HTR-8/SVneo (cell line): Measurements from ENCODE around the gene PRIM2.
A peak's percentile ranks its signal among the peaks of the same experiment; 100 is the strongest.
"Not testable (repeated sequence)": the region's sequence is repeated elsewhere in the genome, so short reads cannot be mapped to it uniquely, and the experiment has no call there.

Source experiments
- DNase-seq: peaks from one replicate; pipeline ENCODE4 v3.0.0; 2011; ENCODE audit warnings: low spot score, mixed read lengths; ENCODE audit not compliant: insufficient read length
- FAIRE-seq: peaks from 2 replicates; lab custom pipeline; 2011; peaks lifted over from hg19 to GRCh38; lab: Jason Lieb, UNC

The PRIM2 gene

GRCh38 chr6:57352596-57352995 is 35.2 kb downstream of the PRIM2 start:
- FAIRE-seq, DNase-seq: not testable (repeated sequence)

GRCh38 chr6:57358319-57358718 is 40.9 kb downstream of the PRIM2 start:
- not testable (repeated sequence) for DNase-seq, FAIRE-seq

- not testable (repeated sequence) for DNase-seq, FAIRE-seq
Measured at GRCh38 chr6:57359766-57360165, 42.3 kb downstream of the PRIM2 start.

GRCh38 chr6:57362340-57362739 is 44.9 kb downstream of the PRIM2 start:
- DNase-seq, FAIRE-seq: not testable (repeated sequence)

GRCh38 chr6:57365076-57365583 is 47.7 kb downstream of the PRIM2 start:
- DNase-seq, FAIRE-seq: not testable (repeated sequence)

- FAIRE-seq, DNase-seq: not testable (repeated sequence)
Measured at GRCh38 chr6:57368965-57369731, 51.7 kb downstream of the PRIM2 start.

- not testable (repeated sequence) for DNase-seq
Measured at GRCh38 chr6:57371779-57372178, 54.3 kb downstream of the PRIM2 start.

GRCh38 chr6:57374764-57375163 is 57.3 kb downstream of the PRIM2 start:
- FAIRE-seq, DNase-seq: not testable (repeated sequence)

More at GRCh38 chr6:57371779-57372178, 54.3 kb downstream of the PRIM2 start:
- peak; percentile 42 for FAIRE-seq

GRCh38 chr6:57376083-57376482 is 58.7 kb downstream of the PRIM2 start:
- FAIRE-seq, DNase-seq: not testable (repeated sequence)

- not testable (repeated sequence) for FAIRE-seq, DNase-seq
Measured at GRCh38 chr6:57389038-57389592, 71.7 kb downstream of the PRIM2 start.

GRCh38 chr6:57390818-57391217 is 73.4 kb downstream of the PRIM2 start:
- DNase-seq, FAIRE-seq: not testable (repeated sequence)

GRCh38 chr6:57392047-57392446 is 74.6 kb downstream of the PRIM2 start:
- FAIRE-seq, DNase-seq: not testable (repeated sequence)

- DNase-seq, FAIRE-seq: not testable (repeated sequence)
Measured at GRCh38 chr6:57419341-57419740, 101.9 kb downstream of the PRIM2 start.

GRCh38 chr6:57421503-57421902 is 104.1 kb downstream of the PRIM2 start:
- FAIRE-seq, result no peak

GRCh38 chr6:57423468-57423867 is 106.0 kb downstream of the PRIM2 start:
- no peak for FAIRE-seq
- DNase-seq, result no peak

More at GRCh38 chr6:57421503-57421902, 104.1 kb downstream of the PRIM2 start:
- no peak for DNase-seq

- not testable (repeated sequence) for DNase-seq
- peak; percentile 44 for FAIRE-seq
Measured at GRCh38 chr6:57431742-57432141, 114.3 kb downstream of the PRIM2 start.

GRCh38 chr6:57432157-57432556 is 114.7 kb downstream of the PRIM2 start:
- DNase-seq, result peak; percentile 17

GRCh38 chr6:57432919-57433684 is 115.7 kb downstream of the PRIM2 start:
- no peak for DNase-seq
- no peak for FAIRE-seq

More at GRCh38 chr6:57432157-57432556, 114.7 kb downstream of the PRIM2 start:
- FAIRE-seq, result no peak

GRCh38 chr6:57433790-57434189 is 116.4 kb downstream of the PRIM2 start:
- FAIRE-seq, result not testable (repeated sequence)

GRCh38 chr6:57434944-57435343 is 117.5 kb downstream of the PRIM2 start:
- no peak for DNase-seq
- no peak for FAIRE-seq

More at GRCh38 chr6:57433790-57434189, 116.4 kb downstream of the PRIM2 start:
- not testable (repeated sequence) for DNase-seq
